HG03025 (cell line): ENCODE measurements around the gene RNF180.
"Not testable (repeated sequence)": the region's sequence is repeated elsewhere in the genome, so short reads cannot be mapped to it uniquely, and the experiment has no call there.

ENCODE experiments used
- ATAC-seq: cut with Tn5 transposase; IDR thresholded peaks from one replicate; pipeline ENCODE4 v1.9.1; 2021; ENCODE audit warnings: mild to moderate bottlenecking, moderate library complexity; ENCODE audit not compliant: unreplicated experiment, low FRiP score

The RNF180 gene

DNA sequence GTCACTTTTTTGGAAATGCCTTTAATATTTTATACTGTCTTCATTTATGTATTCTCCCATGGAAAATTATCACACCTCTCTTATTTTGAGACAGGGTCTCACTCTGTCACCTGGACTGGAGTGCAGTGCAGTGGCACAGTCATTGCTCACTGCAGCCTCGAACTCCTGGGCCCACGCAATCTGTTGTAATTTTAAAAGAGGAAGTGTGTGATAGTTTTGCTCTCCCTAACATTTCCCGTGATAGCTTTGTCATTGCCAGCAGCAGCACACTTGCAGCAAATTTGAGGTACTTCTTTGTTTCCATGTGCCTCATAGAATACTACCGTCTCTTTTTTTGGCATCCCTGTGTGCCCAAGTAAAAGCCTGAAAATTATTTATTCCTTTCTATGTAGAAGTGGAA is 103.5 kb downstream of the RNF180 start:
- ATAC-seq: no peak

DNA sequence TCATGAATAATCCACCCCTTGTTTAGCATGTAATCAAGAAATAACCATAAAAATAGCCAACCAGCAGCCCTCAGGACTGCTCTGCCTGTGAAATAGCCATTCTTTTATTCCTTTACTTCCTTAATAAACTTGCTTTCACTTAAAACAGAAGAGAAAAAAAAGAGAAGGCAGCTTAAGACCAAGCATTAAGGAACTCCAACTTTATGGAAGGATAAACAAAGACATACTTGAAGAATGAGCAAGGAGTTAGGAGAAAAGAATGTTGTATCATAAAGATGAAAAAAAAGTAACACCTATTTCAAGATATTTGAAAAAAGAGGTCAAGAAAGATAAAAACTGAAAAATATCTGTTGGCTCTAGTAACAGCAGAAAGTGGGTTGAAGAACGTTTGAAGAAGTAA is 107.6 kb downstream of the RNF180 start:
- no peak for ATAC-seq

DNA sequence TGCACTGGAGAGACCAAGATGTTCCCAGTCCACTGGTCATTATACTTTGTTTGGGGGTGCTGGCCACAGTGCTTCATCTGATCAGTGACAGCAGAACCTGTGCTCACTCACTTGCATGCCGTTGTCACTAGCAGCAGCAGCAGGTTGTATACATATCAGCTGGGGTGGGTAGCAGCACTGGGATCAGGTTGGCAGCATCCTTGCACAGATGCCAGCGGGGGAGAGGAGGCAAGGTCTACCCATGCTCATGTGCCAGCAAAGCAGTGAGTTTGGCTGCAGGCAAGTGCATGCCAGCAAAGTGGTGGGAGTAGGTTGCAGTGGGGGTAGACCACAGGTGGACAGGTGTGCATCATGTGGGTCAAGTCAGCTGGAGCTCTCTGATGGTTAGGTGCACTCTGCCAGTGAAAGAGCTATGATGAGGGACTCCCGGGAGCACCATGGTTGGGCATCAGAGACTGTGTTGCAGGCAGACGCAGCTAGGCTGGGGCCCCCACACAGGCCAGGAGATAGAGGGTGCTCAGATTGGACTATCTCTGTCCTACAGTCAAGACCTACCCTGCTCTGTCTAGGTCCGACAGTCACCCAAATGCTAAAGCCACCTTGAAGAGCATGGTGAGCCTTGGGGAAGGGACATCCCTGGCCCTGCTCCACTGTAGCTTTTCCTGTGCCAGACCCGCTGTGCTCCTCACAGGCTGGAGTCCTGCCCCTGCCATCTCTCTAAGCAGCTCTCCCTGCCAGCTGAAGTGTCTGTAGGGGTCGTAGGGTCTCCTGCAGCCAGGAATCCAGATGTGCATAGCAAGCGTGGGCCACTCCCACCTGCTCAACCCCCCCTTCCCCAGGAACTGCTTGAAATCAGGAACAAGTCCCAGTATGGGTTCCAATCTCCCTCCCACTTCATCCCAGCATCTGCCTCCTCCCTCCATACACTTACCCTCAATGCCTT is 119.8 kb downstream of the RNF180 start:
- ATAC-seq: no peak

DNA sequence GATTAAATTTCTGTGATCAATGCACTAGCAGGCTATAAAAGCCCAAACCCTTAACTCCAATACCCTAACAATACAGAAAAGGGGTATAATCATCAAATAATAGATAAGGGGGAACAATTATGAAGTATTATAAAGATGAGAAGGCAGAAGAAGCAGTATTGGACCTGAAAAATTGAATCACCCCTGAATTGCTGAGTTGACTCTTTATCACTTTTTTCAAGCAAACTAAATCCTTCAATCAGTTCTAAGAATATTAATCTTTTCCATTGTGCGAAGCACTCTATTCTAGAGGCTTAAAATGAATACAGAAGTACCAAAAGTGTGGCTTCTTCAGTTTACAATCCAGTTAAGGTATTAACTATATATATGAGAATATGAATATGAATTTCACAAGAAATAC is 120.7 kb downstream of the RNF180 start:
- ATAC-seq: no peak

DNA sequence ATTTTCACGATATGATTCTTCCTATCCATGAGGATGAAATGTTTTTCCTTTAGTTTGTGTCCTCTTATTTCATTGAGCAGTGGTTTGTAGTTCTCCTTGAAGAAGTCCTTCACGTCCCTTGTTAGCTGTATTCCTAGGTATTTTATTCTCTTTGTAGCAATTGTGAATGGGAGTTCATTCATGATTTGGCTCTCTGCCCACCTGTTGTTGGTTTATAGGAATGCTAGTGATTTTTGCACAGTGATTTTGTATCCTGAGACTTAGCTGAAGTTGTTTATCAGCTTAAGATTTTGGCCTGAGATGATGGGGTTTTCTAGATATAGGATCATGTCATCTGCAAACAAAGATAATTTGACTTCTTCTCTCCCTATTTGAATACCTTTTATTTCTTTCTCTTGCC is 122.9 kb downstream of the RNF180 start:
- ATAC-seq: not testable (repeated sequence)

DNA sequence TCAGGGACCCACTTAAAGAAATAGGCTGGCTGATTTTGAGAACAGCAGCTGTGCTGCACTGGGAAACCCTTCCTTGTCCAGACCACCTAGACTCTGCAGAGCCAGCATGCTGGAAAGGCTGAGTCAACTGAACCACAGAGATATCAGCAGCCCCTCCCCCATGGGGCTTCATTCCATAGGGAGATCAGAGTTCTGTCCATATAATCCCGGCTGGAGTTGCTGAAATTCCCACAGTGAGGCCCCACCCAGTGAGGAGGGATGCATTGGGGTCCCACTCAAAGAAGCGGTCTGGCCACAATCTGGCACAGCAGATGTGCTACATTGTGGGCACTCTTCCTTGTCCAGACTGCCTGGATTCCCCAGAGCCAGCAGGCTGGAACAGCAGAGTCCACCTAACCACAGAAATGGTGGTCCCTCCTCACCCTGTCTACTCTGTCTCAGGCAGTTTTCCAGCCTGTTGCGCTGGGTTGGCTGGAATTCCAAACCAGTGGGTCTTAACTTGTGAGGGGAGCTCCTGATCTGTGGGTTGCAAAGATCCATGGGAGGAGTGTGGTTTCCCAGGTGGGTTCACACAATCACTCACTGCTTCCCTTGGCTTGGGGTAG is 127.1 kb downstream of the RNF180 start:
- no peak for ATAC-seq

DNA sequence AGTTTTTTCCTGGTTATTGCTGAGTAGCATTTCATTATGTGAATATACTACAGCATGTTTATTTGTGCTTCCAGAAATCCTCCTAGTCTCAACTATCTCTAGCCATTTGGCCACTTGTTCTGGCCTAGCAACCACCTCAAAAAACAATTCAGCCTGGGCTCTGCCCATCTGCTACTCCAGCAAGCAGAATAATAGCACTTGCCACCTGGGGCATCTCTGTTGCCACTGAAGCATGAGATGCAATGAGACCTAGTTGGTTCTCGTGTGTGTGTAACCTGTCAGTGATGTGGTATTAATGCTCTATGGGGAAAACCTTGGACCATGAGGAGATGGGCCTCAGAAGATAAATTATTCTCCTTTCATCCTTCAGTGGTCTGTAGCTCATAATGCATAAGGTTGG is 129.5 kb downstream of the RNF180 start:
- ATAC-seq: no peak

DNA sequence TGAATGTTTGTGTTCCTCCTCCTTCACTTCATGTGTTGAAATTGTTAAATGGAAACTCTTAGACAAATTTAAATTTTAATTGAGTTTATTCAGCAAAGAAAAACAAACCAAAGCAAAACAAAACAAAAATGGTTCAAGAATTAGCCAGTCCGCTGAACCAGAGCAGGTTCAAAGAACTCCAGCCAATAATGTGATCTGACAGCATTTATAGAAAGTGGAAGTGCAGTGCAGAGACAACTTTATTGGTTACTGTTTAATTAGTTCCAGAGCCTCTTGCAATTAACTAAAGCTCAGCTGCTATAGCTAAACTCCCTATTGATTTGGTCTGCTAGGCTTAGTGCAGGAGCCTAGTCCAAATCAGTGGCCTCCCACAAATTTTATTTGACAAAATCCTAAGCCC is 132.9 kb downstream of the RNF180 start:
- ATAC-seq: no peak

DNA sequence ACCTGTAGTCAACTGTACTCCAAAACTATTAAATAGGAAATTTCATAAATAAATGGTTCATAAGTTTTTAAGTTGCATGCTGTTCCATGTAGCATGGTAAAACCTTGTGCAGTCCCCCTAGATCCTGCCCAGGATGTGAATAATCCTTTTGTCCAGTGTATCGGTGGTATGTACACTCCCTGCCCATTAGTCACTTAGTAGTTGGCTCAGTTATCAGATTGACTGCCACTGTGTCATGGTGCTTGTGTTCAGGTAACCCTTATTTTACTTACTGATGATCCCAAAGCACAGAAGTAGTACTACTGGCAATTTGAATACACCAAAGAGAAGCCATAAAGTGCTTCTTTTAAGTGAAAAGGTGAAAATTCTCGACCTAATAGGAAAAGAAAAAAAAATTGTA is 134.2 kb downstream of the RNF180 start:
- ATAC-seq: no peak

DNA sequence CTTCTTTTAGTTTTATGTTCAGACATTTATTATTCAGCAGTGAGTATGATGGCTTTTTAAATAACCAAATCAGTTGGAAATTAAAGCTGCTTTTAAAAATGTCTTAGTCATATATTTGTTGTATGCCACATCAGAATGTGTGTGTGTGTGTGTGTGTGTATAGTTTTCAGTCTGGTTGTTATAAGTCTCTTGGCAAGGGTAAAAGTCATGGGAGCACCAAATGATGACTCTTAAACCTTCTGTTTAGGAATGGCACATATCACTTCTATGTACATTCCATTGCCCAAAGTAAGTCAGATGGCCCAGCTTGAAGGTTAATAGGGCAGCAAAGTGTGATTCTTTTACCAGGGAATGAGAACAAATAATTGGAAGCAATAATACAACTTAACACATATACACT is 135.9 kb downstream of the RNF180 start:
- no peak for ATAC-seq

DNA sequence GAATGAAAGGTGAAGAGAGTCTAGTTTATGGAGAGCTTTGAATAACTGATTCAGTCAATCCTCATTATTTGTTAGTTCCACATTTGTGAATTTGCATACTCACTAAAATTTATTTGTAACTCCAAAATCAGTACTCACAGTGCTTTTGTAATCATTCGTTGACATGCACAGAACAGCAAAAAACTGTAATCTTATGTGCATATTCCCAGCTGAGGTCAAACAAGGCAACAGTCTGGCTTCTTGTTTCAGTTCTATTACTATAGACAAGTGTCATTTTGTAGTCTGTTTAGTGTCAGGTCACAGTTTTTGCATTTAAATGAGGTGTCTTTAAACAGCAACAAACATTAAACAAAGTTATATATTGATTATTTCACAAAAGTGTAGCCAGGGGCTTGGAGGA is 142.5 kb downstream of the RNF180 start:
- ATAC-seq: no peak

DNA sequence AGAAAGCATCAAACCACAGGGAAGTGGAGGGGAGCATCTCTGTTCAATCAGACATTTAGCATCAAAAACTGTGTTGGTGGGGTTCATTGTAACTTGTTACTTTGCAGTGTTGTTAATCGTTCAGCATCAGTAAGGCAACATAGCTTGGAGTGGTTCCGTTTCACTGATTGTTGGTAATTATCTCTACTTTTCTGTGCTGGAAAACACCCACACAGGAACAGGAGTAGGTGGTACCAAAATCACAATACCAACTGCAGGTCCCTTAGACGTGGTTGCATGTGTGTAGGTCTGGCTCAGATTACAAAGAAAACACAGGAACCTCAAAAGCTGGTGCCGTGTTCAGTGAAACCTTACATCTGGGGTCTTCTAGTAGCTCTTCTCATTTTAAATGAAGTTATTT is 146.8 kb downstream of the RNF180 start:
- no peak for ATAC-seq

DNA sequence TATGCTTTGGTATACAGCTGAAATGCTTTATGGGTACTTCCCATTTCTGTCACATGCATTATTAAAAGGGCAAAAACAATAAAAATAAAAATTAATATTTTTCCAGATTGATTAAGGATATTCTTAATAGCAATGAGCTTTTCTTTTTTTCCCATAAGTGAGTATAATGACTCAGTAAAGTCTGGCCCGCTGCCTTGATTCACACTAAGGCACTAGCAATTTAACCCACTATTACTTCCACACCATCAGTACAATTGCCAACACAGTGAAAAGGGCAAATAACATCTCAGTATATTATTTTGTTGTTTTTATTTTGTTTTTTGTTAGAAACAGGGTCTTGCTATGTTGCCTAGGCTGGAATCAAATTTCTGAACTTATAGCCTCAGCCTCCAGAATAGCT is 150.1 kb downstream of the RNF180 start:
- ATAC-seq: no peak

DNA sequence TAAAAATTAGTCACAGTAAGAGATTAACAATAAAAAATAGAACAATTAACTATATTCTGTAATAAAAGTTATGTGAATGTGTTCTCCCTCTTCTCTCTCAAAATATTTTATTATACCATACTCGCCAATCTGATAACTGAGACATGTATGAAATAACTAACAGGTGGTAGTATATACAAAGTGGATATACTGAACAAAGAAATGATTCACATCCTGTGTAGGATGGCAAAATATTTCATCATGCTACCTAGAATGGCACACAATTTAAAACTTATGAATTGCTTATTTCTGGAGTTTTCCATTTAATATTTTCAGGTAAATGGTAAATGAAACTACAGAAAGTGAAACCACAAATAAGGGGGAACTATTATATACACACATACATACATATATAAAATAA is 152.5 kb downstream of the RNF180 start:
- ATAC-seq: no peak

DNA sequence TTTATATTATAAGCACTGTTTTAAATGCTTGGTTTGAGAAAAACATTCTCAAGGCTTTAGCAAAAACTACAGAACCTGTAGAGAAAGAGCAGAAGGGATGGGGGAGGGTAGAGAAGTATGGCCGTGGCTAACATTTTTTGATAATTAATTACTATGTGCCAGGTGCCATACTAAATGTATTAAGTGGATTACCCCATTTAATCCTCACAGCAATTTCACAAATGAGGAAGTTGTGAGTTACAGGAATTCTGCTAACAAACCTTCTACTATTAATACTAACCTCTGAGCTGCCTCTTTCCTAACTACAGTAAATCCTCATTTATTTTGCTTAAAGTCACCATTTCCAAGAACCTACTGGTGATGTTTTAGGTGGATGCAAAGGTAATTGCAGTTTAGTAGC is 157.9 kb downstream of the RNF180 start:
- no peak for ATAC-seq

DNA sequence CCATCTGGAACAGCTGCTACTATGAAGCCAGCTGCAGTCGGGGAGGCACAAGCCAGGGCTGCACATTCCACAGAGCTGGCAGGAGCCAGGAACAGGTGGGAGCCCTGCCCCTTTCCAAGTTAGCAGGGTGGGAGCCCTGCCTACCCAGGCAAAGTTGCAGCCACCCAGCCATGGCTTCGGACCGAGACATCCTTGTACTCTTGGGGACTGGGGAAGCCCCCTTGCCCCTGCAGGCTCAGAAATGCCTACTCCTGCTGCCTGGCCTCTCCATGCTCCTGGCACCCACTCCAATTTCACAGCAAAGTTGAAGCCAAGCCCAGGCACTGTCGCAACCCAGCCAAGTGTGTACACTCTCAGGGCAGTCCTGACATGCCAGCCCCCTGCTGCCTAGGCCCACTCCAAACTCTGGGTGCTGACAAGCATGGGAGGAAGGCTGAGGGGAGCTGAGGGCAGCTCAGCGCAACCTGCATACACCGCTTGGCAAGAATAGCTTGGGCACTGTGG is 165.1 kb downstream of the RNF180 start:
- no peak for ATAC-seq

DNA sequence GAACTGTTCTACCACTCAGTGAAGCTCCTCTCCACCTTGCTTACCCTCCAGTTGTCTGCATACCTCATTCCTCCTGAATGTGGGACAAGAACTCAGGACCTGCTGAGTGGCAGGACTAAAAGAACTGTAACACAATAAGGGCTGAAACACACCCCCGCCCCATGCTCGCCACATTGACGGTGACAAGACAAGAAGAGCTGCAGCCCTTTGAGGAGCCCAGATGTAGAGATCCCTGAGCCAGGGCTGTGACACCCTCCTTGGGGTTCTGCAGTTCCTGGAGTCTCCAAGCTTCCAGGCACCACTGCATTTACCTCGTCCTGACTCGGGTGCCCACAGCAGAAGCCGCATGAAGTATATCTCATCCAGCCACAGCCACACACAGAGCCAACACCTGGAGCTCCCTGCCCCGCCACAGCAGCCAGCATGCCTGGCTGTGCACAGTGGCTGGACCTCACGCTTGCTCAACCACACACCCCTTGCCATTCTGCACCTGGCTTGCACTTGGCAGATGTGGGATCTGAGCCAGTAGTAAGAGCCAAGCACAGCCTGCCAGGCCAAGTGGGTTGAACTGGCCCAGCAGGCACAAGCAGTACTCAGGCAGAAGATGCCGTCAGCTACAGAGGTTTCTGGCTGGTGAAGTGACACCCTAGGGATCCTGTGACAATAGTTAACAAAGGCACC is 166.1 kb downstream of the RNF180 start:
- ATAC-seq: no peak

DNA sequence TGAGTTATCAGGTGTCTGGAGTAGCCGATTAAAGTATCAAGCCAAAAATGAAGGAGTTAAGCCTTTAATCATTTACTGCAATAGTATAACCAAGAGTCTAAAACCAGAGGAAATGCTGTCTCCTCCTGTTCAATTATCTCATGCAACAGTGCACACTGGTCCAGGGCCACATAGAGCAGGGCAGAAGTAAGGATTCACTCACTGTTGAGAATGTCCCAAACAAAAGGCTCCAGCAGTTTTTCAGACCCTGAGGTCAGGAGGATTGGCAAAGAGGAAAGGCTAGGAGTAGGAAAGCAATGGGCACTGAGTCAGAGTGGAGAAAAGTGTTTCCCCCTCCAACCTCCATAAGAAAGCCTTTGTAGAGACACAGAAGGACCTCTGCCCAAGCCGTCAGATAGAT is 168.2 kb downstream of the RNF180 start:
- ATAC-seq: no peak

DNA sequence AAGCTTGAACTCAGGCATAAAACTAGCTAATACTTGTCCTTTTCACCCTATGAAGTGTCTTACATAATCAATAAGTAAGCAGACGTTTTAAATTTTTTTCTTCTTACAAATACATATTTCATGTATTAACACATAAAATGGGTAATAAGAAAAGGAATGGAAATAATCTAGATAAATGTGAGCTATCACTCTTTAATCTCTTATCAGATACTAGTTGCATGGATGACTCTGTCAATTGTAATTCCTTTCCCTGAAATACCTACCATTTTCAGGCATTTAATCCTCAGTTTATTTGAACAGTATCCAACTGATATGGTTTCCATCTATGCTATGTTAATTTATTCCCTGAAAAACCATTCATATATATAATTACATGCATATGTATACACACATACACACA is 174.1 kb downstream of the RNF180 start:
- ATAC-seq: no peak

DNA sequence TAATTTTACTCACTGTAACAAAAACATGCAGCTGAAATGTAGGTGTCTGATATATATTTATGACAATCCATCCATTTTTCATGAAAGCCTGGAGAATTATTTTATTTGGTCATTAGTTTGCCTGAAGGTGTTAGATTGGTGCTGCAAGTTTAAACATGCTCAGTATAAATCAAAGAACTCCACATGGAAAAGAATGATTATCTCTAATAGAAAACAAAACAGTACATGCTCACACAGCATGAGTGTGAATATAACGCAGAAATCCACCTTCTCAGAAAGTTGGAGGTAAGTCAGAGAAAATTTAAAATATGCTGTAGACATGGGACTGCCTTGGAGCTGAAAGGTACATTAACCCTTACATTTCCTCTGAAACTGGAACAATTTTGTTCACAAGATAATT is 174.7 kb downstream of the RNF180 start:
- ATAC-seq: no peak

DNA sequence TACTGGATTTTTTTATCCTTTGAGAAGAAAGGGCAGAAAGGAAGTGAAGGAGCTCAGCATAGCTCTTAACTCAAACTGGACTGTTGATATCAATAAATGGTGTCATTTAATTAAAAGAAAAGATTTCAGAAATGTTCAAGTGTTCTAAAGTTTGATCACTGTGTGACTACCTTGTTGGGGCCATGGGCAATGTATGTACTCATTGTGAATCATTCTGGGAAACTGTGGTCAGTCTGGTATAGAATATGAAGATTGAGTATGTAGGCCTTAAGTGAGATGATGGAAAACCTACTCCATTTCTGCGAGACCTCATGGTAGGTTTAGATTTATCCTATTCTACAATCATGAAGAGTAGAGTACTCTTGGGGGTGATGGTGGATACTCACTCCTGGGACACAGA is 175.7 kb downstream of the RNF180 start:
- ATAC-seq: no peak
